ENCODE results near the gene JMJD7.
A peak's percentile ranks its signal among the peaks of the same experiment; 100 is the strongest.

The JMJD7 gene

GRCh38 chr15:41801185-41801584, 26.7 kb upstream of the JMJD7 start:
- no peak for DNase-seq

GRCh38 chr15:41801850-41802455, 25.9 kb upstream of the JMJD7 start:
- DNase-seq = no peak

- no peak for DNase-seq
Measured at GRCh38 chr15:41804361-41804760, 23.5 kb upstream of the JMJD7 start.

GRCh38 chr15:41804916-41805666, 22.8 kb upstream of the JMJD7 start:
- DNase-seq = no peak

- no peak for DNase-seq
Measured at GRCh38 chr15:41805711-41806110, 22.2 kb upstream of the JMJD7 start.

GRCh38 chr15:41806291-41807181, 21.4 kb upstream of the JMJD7 start:
- no peak for DNase-seq

- DNase-seq = no peak
Measured at GRCh38 chr15:41809121-41809520, 18.8 kb upstream of the JMJD7 start.

GRCh38 chr15:41809526-41810220, 18.2 kb upstream of the JMJD7 start:
- no peak for DNase-seq

GRCh38 chr15:41810651-41811431, 17.1 kb upstream of the JMJD7 start:
- no peak for DNase-seq

- peak; percentile 66 for DNase-seq
Measured at GRCh38 chr15:41811432-41812195, 16.3 kb upstream of the JMJD7 start.

- DNase-seq = no peak
Measured at GRCh38 chr15:41812820-41813375, 15.0 kb upstream of the JMJD7 start.

GRCh38 chr15:41813426-41813825, 14.5 kb upstream of the JMJD7 start:
- no peak for DNase-seq

- DNase-seq = no peak
Measured at GRCh38 chr15:41814534-41814933, 13.4 kb upstream of the JMJD7 start.

- DNase-seq = no peak
Measured at GRCh38 chr15:41816788-41817187, 11.1 kb upstream of the JMJD7 start.

GRCh38 chr15:41817327-41817726, 10.6 kb upstream of the JMJD7 start:
- DNase-seq = no peak

- no peak for DNase-seq
Measured at GRCh38 chr15:41817781-41818180, 10.1 kb upstream of the JMJD7 start.

- no peak for DNase-seq
Measured at GRCh38 chr15:41819455-41820050, 8.3 kb upstream of the JMJD7 start.

- DNase-seq = no peak
Measured at GRCh38 chr15:41820791-41821423, 7.0 kb upstream of the JMJD7 start.

- DNase-seq = no peak
Measured at GRCh38 chr15:41821831-41822230, 6.1 kb upstream of the JMJD7 start.

- DNase-seq = no peak
Measured at GRCh38 chr15:41822471-41822870, 5.4 kb upstream of the JMJD7 start.

All from T1000 (cell line).